Cardiac muscle cell (in vitro differentiated cells and primary cell): Measurements from ENCODE around the gene ARHGEF2. TPM values are rescaled to one million over a fixed set of nuclear protein-coding genes. Genes with fewer than 3 reads are reported as not detected.
A peak's percentile ranks its signal among the peaks of the same experiment; 100 is the strongest.
"Not testable (repeated sequence)": the region's sequence is repeated elsewhere in the genome, so short reads cannot be mapped to it uniquely, and the experiment has no call there.

Experiments
- DNase-seq, 2 donors: peaks; one replicate each; pipeline versions ENCODE4 v3.0.0 to v3.0.0-alpha.2; 2010 to 2017; ENCODE audit warnings: low read depth in 1 of 2, low spot score in 1 of 2
- H3K27ac ChIP-seq: fragments of 200-600 bp; sonication (generic); 2 replicates; pipeline ENCODE4 v1.5.1; 2016
- H3K27me3 ChIP-seq: fragments of 200-600 bp; sonication (generic); 2 replicates; pipeline ENCODE4 v1.6.0; 2016; ENCODE audit warnings: control low read depth
- H3K36me3 ChIP-seq: fragments of 200-600 bp; sonication (generic); 2 replicates; pipeline ENCODE4 v1.5.1; 2016; ENCODE audit warnings: control low read depth
- H3K4me1 ChIP-seq: fragments of 200-600 bp; sonication (generic); 2 replicates; pipeline ENCODE4 v1.8.1; 2017; ENCODE audit warnings: low read depth, mild to moderate bottlenecking, mixed run types
- H3K4me3 ChIP-seq: fragments of 200-600 bp; sonication (generic); 2 replicates; pipeline ENCODE4 v1.5.1; 2016; ENCODE audit warnings: mild to moderate bottlenecking
- H3K9me3 ChIP-seq: fragments of 200-600 bp; sonication (generic); 2 replicates; pipeline ENCODE4 v1.5.1; 2017; ENCODE audit warnings: low read depth, mild to moderate bottlenecking, control low read depth
- CTCF ChIP-seq: IDR thresholded peaks from 2 replicates; pipeline ENCODE4 v1.5.1; 2012; ENCODE audit warnings: low read depth, mild to moderate bottlenecking, low read length
- polyA plus RNA-seq: library from polyadenylated mRNA; unstranded; fragments of >200 nt; fragmentation: Nextera tagmentation; extraction: Ambion mirVana; gene quantifications from 2 replicates; pipeline ENCODE4 v1.2.1, GENCODE V29; 2016
- total RNA-seq: library from RNA; depleted of rRNA; stranded (reverse); fragments of >200 nt; gene quantifications from 2 replicates; pipeline ENCODE4 v1.2.3, GENCODE V29; 2016

Gene ARHGEF2
- total and polyA plus RNA-seq, 2 experiments from 2014 or later: 38.6 to 126 TPM

GRCh38 chr1:155932487-155932886 lies 45.9 kb downstream of the ARHGEF2 start:
- H3K27ac ChIP-seq: no peak overlapping the region
- peaks cover 40% of the 10 kb centered on the region for H3K36me3 ChIP-seq
- H3K4me1 ChIP-seq: peaks cover 24% of the 10 kb centered on the region
- H3K9me3 ChIP-seq: no peaks in the 10 kb centered on the region
- no peaks in the 10 kb centered on the region for H3K27me3 ChIP-seq
- DNase-seq: no peak
- peak overlapping the region; percentile 0 for H3K4me3 ChIP-seq
- no peak for TF ChIP-seq CTCF

GRCh38 chr1:155932081-155932480 lies 46.3 kb downstream of the ARHGEF2 start:
- peak overlapping the region; percentile 0 for H3K4me3 ChIP-seq
- H3K27ac ChIP-seq: no peak overlapping the region
- DNase-seq: no peak

DNA sequence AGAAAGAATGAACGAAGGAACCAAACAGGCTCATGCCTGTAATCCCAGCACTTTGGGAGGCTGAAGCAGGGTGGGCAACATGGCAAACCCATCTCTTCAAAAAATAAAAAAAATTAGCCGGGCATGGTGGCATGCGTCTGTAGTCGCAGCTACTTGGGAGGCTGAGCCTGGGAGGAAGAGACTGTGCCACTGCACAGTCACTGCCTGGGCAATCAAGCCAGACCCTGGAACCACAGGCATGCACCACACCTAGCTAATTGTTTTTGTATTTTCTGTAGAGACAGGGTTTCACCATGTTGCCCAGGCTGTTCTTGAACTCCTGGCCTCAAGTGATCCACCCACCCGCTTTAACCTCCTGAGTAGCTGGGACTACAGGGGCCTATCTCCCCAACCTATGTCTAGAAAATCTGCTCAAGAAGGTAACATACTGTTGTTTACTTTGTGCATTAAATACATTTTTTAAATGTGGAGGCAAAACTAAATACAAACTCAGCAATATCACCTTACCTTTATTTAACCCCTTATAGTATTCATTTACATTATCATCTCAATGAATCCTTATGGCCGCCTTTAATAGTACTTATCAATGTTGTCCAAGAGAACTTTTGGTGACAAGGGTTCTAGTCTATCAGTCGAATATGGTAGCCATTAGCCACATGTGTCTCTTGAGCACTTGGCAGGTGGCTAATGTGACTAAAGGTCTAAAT lies 46.9 kb downstream of the ARHGEF2 start:
- DNase-seq: no peak
- Histone ChIP-seq H3K4me3 (no peak overlapping the region), H3K36me3 (peaks cover 50% of the 10 kb centered on the region), H3K27ac (no peak overlapping the region), H3K4me1 (peaks cover 24% of the 10 kb centered on the region), H3K9me3 (no peaks in the 10 kb centered on the region), H3K27me3 (no peaks in the 10 kb centered on the region)
- TF ChIP-seq CTCF: no peak

More at GRCh38 chr1:155932081-155932480, 46.3 kb downstream of the ARHGEF2 start:
- Histone ChIP-seq H3K27me3 (no peaks in the 10 kb centered on the region), H3K4me1 (peaks cover 24% of the 10 kb centered on the region), H3K9me3 (no peaks in the 10 kb centered on the region), H3K36me3 (peaks cover 44% of the 10 kb centered on the region)
- no peak for TF ChIP-seq CTCF

DNA sequence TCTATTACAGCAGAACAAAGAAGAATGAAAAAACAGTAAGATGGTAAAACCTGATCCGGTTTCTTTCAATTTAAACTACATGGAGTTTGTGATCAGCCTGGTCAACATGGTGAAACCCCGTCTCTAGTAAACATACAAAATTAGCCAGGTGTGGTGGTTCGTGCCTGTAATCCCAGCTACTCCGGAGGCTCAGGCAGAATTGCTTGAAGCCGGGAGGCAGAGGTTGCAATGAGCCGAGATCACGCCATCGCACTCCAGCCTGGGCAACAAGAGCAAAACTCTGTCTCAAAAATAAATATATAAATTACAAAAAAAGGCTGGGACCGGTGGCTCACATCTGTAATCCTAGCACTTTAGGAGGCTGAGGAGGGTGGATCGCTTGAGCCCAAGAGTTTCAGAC lies 47.6 kb downstream of the ARHGEF2 start:
- H3K27me3 ChIP-seq, DNase-seq, H3K4me3 ChIP-seq, H3K27ac ChIP-seq, H3K9me3 ChIP-seq: not testable (repeated sequence)
- Histone ChIP-seq H3K36me3 (peaks cover 58% of the 10 kb centered on the region), H3K4me1 (peaks cover 24% of the 10 kb centered on the region)

- no peaks in the 10 kb centered on the region for H3K9me3 ChIP-seq
- no peak overlapping the region for H3K4me3 ChIP-seq
- TF ChIP-seq CTCF: no peak
- peaks cover 69% of the 10 kb centered on the region for H3K36me3 ChIP-seq
- peaks cover 20% of the 10 kb centered on the region for H3K4me1 ChIP-seq
- H3K27ac ChIP-seq: no peak overlapping the region
- no peak for DNase-seq
- H3K27me3 ChIP-seq: no peaks in the 10 kb centered on the region
Measured at GRCh38 chr1:155929057-155929456, 49.3 kb downstream of the ARHGEF2 start.

- DNase-seq: no peak
- Histone ChIP-seq H3K9me3 (no peaks in the 10 kb centered on the region), H3K36me3 (peaks cover 79% of the 10 kb centered on the region), H3K4me1 (no peaks in the 10 kb centered on the region), H3K27me3 (no peaks in the 10 kb centered on the region), H3K4me3 (no peak overlapping the region), H3K27ac (no peak overlapping the region)
- TF ChIP-seq CTCF: no peak
Measured at GRCh38 chr1:155925506-155925905, 52.8 kb downstream of the ARHGEF2 start.
